ENCODE measurements around the gene COL16A1.

COL16A1 gene

DNA sequence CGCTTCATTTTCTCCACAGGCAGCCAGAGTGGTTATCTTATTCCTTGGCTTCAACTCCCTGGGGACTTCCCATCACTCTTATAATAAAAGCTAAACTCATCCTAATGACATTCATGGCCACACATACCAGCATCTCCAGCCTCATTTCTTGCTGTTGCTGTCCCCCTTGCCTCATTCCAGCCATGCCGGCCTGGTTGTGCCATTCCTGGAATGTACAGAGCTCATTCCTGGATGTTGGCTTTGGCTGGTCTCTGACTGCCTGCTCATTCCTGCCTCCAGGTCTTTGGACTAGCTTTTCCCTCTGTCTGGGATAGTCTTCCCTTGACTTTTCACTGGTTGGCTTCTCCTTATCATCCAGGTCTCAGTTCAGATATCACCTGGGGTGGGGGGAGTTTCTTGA, 56.7 kb downstream of the COL16A1 start:
- no peak overlapping the region for H3K4me3 ChIP-seq (replicated peaks; ENCODE audit: low read depth, low read length)
- DNase-seq (ENCODE audit: low read depth), result peak; percentile 35
- TF ChIP-seq, protein P1, sequence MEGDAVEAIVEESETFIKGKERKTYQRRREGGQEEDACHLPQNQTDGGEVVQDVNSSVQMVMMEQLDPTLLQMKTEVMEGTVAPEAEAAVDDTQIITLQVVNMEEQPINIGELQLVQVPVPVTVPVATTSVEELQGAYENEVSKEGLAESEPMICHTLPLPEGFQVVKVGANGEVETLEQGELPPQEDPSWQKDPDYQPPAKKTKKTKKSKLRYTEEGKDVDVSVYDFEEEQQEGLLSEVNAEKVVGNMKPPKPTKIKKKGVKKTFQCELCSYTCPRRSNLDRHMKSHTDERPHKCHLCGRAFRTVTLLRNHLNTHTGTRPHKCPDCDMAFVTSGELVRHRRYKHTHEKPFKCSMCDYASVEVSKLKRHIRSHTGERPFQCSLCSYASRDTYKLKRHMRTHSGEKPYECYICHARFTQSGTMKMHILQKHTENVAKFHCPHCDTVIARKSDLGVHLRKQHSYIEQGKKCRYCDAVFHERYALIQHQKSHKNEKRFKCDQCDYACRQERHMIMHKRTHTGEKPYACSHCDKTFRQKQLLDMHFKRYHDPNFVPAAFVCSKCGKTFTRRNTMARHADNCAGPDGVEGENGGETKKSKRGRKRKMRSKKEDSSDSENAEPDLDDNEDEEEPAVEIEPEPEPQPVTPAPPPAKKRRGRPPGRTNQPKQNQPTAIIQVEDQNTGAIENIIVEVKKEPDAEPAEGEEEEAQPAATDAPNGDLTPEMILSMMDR (IDR thresholded peaks at IDR 0.05; ENCODE audit: low read length, missing control alignments), result no peak

DNA sequence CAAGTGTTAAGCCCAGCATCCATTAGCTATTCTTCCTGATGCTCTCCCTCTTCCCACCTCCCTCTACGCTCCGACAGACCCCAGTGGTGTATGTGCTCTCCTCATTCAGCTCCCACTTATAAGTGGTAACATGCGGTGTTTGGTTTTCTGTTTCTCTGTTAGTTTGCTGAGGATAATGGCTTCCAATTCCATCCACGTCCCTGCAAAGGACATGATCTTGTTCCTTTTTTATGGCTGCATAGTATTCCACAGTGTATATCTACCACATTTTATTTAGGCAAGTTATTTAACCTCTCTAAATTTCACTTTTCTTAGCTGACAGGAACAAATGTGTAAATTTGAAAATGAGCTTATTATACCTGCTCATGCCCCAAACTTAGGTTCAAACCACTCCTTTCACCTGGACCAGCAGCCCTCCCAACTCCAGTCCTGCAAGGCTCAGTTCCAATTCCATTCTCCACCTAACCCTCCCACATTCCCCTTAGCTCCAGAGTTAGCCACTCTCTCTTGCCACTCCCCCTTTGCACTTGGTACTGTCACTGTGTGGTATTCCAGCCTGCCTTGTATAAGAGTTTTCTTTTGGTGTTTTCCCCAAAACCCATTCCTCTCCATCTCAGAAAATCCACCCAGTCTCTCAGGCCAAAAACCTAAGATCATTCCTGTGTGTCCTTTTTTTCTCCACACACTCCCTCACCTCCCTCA, 57.4 kb downstream of the COL16A1 start:
- TF ChIP-seq, protein P1 (IDR thresholded peaks at IDR 0.05; ENCODE audit: low read length, missing control alignments), result no peak
- no peak overlapping the region for H3K4me3 ChIP-seq (replicated peaks; ENCODE audit: low read depth, low read length)
- no peak for DNase-seq (ENCODE audit: low read depth)

DNA sequence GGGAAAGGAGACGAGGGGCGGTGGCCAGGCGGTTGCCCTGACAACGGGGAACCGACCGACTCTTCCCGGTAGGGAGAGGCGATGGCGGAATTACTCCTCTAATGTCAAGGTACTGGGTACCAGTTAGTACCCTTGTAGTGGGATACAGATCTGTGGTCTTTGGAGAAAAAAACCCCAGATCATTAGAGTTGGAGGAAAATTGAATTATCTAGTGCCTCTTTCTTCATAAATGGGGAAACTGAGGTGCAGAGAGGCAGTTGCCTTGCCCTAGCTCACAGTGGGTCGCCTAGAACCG, 58.6 kb downstream of the COL16A1 start:
- TF ChIP-seq, protein P1 (IDR thresholded peaks at IDR 0.05; ENCODE audit: low read length, missing control alignments), result no peak
- no peak for DNase-seq (ENCODE audit: low read depth)
- peak overlapping the region; percentile 91 for H3K4me3 ChIP-seq (replicated peaks; ENCODE audit: low read depth, low read length)

DNA sequence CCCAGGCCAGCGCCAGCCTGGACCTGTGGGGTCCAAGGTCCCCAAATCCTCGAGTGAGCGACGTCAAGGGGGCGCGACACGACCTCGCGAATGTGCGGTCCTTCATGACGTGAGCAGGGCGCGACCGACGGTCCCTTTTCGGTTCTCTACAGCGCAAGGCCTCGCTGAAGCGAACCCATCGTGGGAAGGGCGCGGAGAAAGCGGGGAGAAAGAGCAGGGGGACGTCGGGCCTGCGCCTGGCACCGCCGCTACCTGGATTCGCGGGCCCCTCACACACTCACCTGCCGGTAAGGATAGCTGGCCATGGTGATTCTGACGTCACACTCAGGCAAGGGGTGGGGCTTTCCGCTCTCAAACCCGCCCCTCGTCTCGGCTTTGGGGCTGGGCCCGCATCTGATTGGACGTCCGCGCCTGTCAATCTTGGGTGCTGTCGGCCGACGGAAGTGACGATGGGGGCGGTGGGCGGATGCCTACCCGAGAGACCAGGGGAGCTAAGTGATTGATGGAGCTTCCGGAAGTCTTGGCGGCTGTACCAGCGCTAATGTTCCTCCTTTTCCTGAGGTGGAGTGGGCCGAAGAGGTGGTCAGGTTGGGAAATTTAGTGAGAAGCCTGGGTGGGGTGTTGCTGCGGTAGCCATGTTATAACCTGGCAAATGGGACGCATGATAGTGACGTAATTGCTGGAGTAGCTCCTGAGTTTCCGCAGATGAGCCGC, 59.1 kb downstream of the COL16A1 start, which contains the start of gene PEF1:
Gene PEF1 (minus strand): TSS at position 317 of the 714 bp plus-strand sequence. CDS start 12 bp downstream, at position 305.
- TF ChIP-seq, protein P1 (IDR thresholded peaks at IDR 0.05; ENCODE audit: low read length, missing control alignments), result no peak
- peak within 1 kb of the TSS; percentile 91 for H3K4me3 ChIP-seq (replicated peaks; ENCODE audit: low read depth, low read length)
- DNase-seq (ENCODE audit: low read depth), result peak; percentile 99

DNA sequence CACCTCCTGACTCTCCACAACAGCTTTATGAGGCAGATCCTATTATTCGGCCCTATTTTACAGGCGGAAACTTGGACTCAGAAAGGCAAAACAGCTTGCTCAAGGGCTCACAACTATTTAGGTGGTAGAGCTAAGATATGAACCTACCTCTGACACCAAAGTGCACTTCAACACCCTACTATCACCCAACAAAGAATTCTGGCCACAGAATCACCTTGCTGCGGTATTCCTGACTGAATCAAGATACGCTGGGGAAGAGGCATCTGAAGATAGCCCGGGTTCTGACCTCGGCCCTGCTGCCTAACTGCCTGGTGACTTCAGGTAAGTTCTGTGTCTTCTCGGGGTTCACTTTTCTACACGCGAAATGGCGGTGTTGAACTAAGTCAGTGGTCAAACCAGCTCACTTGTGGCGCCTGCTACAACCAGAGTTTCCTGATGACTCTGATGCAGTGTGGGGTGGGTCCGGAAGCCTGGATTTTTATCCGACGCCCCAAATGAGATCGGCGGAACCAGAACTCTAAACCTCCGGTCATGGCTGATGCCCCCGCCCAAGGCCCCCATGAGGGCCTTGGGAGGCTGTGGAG, 59.7 kb downstream of the COL16A1 start:
- TF ChIP-seq, protein P1 (IDR thresholded peaks at IDR 0.05; ENCODE audit: low read length, missing control alignments), result no peak
- H3K4me3 ChIP-seq (replicated peaks; ENCODE audit: low read depth, low read length), result peak overlapping the region; percentile 91
- no peak for DNase-seq (ENCODE audit: low read depth)

DNA sequence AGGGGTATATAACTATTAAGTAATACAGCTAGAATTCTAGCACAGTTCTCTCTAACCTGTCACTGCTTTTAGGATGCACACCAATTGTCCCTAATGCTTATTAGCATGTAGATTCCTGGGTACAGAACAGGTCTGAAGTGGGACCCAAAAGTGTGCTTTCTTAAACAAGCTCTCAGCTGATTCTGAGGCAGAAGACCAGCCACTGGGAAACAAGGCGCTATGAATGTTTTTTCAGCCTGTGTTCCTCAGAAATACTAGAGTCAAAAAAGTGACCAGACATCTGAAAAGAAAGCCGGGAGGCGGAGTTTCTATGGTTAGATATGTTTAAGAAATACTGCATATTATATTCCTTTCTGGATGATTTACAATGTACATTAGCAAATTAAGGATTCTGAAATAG, 60.9 kb downstream of the COL16A1 start:
- no peak for DNase-seq (ENCODE audit: low read depth)
- H3K4me3 ChIP-seq (replicated peaks; ENCODE audit: low read depth, low read length), result no peak overlapping the region
- TF ChIP-seq, protein P1 (IDR thresholded peaks at IDR 0.05; ENCODE audit: low read length, missing control alignments), result no peak
